Measurements from ENCODE around the gene NECTIN1.

Gene NECTIN1, protein sequence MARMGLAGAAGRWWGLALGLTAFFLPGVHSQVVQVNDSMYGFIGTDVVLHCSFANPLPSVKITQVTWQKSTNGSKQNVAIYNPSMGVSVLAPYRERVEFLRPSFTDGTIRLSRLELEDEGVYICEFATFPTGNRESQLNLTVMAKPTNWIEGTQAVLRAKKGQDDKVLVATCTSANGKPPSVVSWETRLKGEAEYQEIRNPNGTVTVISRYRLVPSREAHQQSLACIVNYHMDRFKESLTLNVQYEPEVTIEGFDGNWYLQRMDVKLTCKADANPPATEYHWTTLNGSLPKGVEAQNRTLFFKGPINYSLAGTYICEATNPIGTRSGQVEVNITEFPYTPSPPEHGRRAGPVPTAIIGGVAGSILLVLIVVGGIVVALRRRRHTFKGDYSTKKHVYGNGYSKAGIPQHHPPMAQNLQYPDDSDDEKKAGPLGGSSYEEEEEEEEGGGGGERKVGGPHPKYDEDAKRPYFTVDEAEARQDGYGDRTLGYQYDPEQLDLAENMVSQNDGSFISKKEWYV

DNA sequence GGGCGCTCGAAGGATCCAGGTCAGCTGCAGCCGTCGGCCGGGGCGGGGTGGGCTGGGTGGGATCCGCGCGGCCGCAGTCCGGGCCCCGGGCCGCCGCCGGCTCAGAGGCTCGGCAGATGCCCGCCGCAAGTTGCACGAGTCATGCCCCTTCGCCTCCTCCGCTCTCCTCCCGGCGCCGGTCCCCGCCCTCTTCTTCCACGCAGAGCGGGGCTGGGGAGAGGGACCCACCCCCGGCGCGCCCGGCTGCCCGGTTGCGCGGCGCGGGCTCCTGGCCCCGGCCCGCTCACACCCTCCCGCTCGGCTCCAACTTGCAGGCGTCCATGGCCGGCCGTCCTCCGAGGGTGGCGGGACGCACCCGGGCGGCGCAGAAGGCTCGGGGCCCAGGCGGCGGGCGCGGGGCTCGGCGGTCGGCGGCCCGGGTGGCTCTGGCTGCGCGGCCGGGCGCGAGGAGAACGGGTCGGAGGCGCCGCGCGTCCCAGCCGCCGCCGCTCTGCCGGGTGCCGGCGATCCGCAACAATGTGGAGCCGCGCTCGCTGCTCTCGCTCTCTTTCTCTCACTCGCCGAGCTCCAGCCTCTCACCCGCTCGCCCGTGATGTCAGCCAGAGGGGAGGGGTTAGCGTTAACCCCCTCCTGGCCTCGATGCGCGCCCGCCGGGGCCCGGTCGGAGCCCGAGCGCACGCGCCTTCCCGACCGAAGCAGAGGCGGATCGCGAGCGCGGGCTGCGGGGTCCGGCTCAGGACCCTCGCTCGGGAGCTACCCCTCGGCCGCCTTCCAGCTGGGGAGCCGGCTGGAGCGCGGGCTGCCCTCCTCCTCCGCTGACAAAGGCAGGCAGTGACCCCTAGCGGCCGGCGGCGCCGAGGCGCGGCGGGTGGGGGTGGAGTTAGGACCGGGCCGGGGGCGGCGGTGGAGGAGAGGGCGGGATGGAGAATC is at the start of gene NECTIN1:
TSS of gene NECTIN1 (minus strand) at position 550 of the 930 bp plus-strand sequence. CDS start 647 bp downstream, outside the sequence.
- peaks cover 20% of the 10 kb centered on the region for H3K4me1 ChIP-seq (ENCODE audit: insufficient read depth, low read length)
- H3K36me3 ChIP-seq (ENCODE audit: insufficient read depth, low read length): no peaks in the 10 kb centered on the region
- peak within 1 kb of the TSS; percentile 74 for H3K27ac ChIP-seq (ENCODE audit: low read depth, low read length)
- peak within 1 kb of the TSS; percentile 43 for H3K9ac ChIP-seq (ENCODE audit: low read length)
- H3K9me3 ChIP-seq (ENCODE audit: low read length): no peaks in the 10 kb centered on the region
- H3K4me3 ChIP-seq (ENCODE audit: low read depth in 1 of 2, low read length in 2 of 2): peak within 1 kb of the TSS; percentile 78 to 80
- H3K27me3 ChIP-seq (ENCODE audit: control insufficient read depth in 1 of 2, insufficient read depth in 2 of 2, low read length in 2 of 2): no peaks in the 10 kb centered on the region

DNA sequence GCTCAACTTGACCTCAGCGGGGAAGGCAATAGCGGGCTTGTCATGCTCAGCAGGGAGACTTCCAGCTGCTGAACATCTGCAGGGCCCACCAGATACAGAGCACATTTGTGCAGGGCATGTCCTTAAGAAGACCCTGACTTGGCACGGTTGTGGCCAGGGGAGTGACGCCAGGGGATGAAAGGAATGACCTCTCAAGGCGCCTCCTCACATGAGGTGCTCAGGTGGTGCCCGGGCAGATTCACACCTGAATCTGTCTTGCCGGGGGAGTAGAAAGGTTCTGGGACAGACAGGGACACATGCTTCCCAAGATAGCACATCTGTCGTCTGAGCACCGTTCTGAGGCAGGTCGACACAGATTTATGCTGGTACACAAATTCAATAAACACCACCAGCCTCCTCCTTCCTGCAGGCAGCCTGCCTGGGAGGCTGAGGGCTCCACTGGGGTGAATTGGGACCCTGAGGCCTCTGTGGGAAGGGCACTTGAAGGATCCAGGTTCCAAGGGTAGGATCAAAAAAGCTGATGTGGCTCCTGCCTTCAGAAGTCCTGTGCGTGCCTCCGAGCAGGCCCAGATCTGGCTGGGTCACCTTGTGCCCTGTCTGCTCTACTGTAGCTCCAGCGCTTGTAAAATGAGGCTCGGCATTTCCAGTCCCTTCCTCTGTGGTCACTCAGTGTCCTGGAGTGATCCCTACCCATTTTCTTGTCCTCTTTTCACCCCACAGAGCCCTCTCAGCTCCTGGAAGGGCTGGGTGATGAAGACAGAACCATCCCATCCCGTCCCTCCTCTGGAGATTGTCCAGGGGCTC is 49.6 kb upstream of the NECTIN1 start:
- Histone ChIP-seq H3K36me3 (ENCODE audit: insufficient read depth, low read length) (no peaks in the 10 kb centered on the region), H3K27me3 (ENCODE audit: control insufficient read depth in 1 of 2, insufficient read depth in 2 of 2, low read length in 2 of 2) (no peaks in the 10 kb centered on the region)

DNA sequence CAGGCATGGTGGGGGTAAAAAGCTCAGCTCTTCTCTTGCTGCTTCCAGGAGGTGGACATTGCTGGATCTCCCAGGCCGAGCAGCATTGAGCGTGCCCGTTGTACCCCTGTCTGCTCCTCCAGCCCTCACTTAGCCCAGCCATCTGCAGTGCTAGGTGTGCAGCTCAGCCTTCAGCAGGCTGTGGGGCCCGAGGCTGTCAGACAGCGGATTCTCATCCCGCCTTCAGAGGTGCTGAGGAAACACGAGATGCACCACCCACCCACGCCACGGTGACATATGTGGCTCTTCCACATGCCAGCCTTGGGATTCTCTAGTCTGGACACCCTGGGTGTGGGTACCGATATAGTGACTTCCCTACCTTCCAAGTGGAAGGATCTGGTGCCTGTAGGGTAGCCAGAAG is 48.9 kb upstream of the NECTIN1 start:
- Histone ChIP-seq H3K27ac (ENCODE audit: low read depth, low read length) (no peak overlapping the region), H3K36me3 (ENCODE audit: insufficient read depth, low read length) (no peaks in the 10 kb centered on the region), H3K4me3 (ENCODE audit: low read depth in 1 of 2, low read length in 2 of 2) (no peak overlapping the region), H3K9ac (ENCODE audit: low read length) (no peak overlapping the region), H3K27me3 (ENCODE audit: control insufficient read depth in 1 of 2, insufficient read depth in 2 of 2, low read length in 2 of 2) (no peaks in the 10 kb centered on the region), H3K9me3 (ENCODE audit: low read length) (no peaks in the 10 kb centered on the region), H3K4me1 (ENCODE audit: insufficient read depth, low read length) (no peaks in the 10 kb centered on the region)

More for the DNA sequence above, 49.6 kb upstream of the NECTIN1 start:
- Histone ChIP-seq H3K9ac (ENCODE audit: low read length) (no peak overlapping the region), H3K4me1 (ENCODE audit: insufficient read depth, low read length) (no peaks in the 10 kb centered on the region), H3K9me3 (ENCODE audit: low read length) (no peaks in the 10 kb centered on the region), H3K27ac (ENCODE audit: low read depth, low read length) (no peak overlapping the region), H3K4me3 (ENCODE audit: low read depth in 1 of 2, low read length in 2 of 2) (no peak overlapping the region)

DNA sequence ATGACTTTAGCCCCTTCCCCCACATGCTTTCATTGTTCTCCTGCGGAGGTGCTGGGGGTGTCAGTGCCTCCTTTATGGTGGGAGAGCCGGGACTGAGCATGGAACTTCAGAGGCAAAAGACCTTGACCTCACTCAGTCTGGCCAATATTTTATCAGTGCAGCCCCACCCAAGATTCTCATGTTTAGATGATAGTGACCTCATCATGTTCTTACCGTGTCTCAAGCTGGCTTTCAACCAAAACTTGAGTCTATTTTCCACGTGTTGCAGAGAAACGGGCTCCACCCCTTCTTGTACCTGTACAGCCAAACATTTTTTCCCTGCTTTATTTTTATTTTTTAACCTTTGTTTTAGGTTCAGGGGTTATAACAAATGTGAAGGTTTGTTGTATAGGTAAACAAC is 47.7 kb upstream of the NECTIN1 start:
- H3K4me1 ChIP-seq (ENCODE audit: insufficient read depth, low read length): no peaks in the 10 kb centered on the region
- no peaks in the 10 kb centered on the region for H3K36me3 ChIP-seq (ENCODE audit: insufficient read depth, low read length)
- H3K27me3 ChIP-seq (ENCODE audit: control insufficient read depth in 1 of 2, insufficient read depth in 2 of 2, low read length in 2 of 2): no peaks in the 10 kb centered on the region
- no peak overlapping the region for H3K4me3 ChIP-seq (ENCODE audit: low read depth in 1 of 2, low read length in 2 of 2)
- H3K27ac ChIP-seq (ENCODE audit: low read depth, low read length): no peak overlapping the region
- no peak overlapping the region for H3K9ac ChIP-seq (ENCODE audit: low read length)
- H3K9me3 ChIP-seq (ENCODE audit: low read length): no peaks in the 10 kb centered on the region

DNA sequence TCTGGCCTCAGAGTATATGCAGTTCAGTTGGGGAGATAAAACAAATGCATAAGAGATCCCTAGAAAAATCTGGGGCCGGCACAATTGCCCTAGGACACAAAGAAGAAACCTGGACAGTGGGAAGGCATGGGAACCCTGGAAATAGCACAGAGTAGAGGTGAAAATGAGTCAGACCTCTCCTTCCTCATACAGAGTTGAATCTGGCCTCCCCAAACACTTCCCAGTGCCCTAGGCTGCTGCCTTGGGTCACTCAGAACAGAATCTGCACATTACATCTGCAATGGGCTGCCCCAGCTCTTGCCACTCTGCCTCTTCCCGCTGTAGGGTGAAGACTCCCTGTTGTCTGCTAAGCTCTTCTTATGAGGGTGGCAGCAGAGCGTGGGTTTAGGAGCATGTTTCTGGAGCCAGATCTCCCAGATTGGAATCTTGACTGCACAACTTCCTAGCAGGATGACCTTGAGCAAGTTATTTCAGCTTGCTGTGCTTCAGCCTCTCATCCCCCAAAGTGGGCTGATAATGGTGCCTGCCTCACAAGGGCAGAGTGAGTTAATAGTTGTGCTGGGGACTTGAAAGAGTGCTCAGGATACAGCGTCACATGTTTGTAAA is 47.1 kb upstream of the NECTIN1 start:
- Histone ChIP-seq H3K4me3 (ENCODE audit: low read depth in 1 of 2, low read length in 2 of 2) (no peak overlapping the region), H3K27me3 (ENCODE audit: control insufficient read depth in 1 of 2, insufficient read depth in 2 of 2, low read length in 2 of 2) (no peaks in the 10 kb centered on the region), H3K36me3 (ENCODE audit: insufficient read depth, low read length) (no peaks in the 10 kb centered on the region), H3K4me1 (ENCODE audit: insufficient read depth, low read length) (no peaks in the 10 kb centered on the region), H3K27ac (ENCODE audit: low read depth, low read length) (no peak overlapping the region), H3K9me3 (ENCODE audit: low read length) (no peaks in the 10 kb centered on the region), H3K9ac (ENCODE audit: low read length) (no peak overlapping the region)

DNA sequence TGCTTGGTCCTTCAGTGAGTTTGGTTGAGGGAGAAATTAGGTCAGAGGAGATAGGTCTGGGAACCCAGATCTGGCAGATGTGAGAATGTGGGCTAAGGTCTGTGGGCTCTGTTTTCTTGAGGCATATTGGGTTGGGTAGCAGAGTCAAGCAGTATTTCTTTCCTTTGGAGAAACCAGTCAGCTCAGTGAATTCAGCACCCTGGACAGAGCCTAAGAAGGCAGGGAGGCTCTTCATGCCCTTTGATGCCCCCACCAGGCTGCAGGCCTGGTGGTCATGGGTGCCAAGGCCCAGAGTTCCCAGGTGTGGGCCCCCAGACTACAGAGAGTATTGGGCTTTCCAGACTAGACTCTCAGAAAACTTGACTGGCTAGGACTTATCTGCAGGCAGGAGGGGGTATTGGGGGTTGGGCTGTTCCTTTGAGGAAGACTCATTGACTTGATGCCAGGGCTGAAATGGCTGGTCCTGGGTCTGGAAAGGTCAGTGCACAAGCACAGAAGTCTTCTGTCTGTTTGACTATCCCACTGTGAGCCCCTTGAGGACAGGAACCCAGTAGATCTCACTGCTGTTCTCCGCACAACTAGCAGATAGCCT is 45.3 kb upstream of the NECTIN1 start:
- no peaks in the 10 kb centered on the region for H3K27me3 ChIP-seq (ENCODE audit: control insufficient read depth in 1 of 2, insufficient read depth in 2 of 2, low read length in 2 of 2)
- no peak overlapping the region for H3K4me3 ChIP-seq (ENCODE audit: low read depth in 1 of 2, low read length in 2 of 2)
- no peaks in the 10 kb centered on the region for H3K9me3 ChIP-seq (ENCODE audit: low read length)
- H3K9ac ChIP-seq (ENCODE audit: low read length): no peak overlapping the region
- no peak overlapping the region for H3K27ac ChIP-seq (ENCODE audit: low read depth, low read length)
- H3K4me1 ChIP-seq (ENCODE audit: insufficient read depth, low read length): no peaks in the 10 kb centered on the region
- H3K36me3 ChIP-seq (ENCODE audit: insufficient read depth, low read length): no peaks in the 10 kb centered on the region

DNA sequence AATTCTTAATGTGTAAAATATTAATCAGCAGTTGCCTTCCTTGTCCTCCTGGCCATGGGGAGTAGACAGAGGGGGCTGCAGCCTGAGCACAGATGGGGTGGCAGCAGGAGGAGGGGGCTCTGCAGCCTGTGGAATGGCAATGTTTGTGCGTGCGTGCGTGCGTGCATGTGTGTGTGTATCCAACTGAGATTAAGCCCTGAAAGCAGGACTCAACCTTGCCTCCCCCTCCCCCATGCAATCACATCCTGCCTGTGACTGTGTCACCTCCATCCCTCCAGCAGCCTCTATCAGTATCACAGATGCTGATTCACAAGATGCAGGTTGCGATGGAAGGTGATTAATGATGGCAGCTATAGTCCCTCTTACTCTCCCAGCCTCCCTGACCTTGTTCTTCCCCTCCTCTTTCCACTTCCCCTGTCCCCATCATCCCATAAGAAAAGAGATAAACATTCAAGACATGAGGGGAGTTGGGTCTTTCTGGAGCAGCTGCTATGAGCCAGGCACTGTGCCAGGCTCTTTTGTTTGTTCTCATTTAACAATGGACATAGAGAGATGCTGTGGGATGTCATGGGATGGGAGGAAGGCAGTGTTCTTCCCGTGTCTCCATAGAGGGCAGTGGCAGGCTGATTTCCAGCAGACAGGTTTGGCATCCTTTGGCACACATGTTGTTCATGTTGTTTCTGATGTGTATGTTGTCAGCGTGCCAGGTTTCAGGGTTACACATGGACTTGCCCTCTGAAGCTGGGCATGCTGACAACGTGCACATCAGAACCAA is 43.8 kb upstream of the NECTIN1 start:
- Histone ChIP-seq H3K27me3 (ENCODE audit: control insufficient read depth in 1 of 2, insufficient read depth in 2 of 2, low read length in 2 of 2) (no peaks in the 10 kb centered on the region), H3K9me3 (ENCODE audit: low read length) (no peaks in the 10 kb centered on the region), H3K9ac (ENCODE audit: low read length) (no peak overlapping the region), H3K4me3 (ENCODE audit: low read depth in 1 of 2, low read length in 2 of 2) (no peak overlapping the region), H3K4me1 (ENCODE audit: insufficient read depth, low read length) (no peaks in the 10 kb centered on the region), H3K36me3 (ENCODE audit: insufficient read depth, low read length) (no peaks in the 10 kb centered on the region), H3K27ac (ENCODE audit: low read depth, low read length) (no peak overlapping the region)

DNA sequence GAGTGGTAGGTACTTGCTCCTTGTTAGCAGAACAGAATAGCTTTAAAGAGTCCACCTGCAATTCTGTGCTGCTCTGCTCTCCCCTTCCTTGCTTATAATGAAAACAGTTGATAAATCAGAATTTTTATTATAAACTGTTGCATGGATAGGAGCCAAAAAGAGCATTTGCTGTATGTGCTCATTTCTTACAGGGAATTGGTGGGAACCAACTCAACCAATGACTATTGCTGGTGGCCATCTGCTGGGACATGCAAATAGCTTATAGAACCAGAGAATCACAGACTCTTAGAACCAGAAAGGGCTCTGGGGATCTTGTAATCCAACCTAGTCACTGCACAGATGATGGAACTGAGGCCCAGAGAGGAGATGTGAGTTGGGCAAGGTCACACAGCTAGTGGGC is 43.1 kb upstream of the NECTIN1 start:
- Histone ChIP-seq H3K27ac (ENCODE audit: low read depth, low read length) (no peak overlapping the region), H3K27me3 (ENCODE audit: control insufficient read depth in 1 of 2, insufficient read depth in 2 of 2, low read length in 2 of 2) (no peaks in the 10 kb centered on the region), H3K36me3 (ENCODE audit: insufficient read depth, low read length) (no peaks in the 10 kb centered on the region), H3K4me1 (ENCODE audit: insufficient read depth, low read length) (no peaks in the 10 kb centered on the region), H3K4me3 (ENCODE audit: low read depth in 1 of 2, low read length in 2 of 2) (no peak overlapping the region), H3K9me3 (ENCODE audit: low read length) (no peaks in the 10 kb centered on the region), H3K9ac (ENCODE audit: low read length) (no peak overlapping the region)

DNA sequence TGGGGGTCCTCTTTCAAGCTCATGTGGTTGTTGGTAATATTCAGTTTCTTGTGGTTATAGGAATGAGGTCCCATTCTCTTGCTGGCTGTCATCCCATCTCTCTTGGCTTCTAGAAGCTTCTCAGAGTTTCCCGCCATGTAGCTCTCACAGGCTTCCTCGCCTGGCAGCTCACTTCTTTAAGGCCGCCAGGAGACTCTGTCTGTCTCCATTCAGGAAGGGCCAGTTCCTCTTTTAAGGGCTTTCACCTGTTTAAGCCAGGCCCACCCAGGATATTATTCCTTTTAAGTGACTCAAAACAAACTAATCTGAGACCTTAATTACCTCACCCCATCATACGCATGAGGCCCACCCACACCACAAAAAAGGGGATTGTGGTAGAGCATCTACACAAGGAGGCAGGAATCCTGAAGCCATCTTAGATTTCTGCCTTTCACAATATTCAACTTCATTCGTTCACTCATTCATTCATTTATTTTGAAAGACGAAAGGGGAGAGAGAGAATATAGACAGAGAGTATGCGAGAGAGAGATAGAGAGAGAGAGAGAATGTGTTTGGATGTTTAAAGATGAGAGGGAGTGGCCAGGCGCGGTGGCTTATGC is 42.3 kb upstream of the NECTIN1 start:
- Histone ChIP-seq H3K9me3 (ENCODE audit: low read length) (no peaks in the 10 kb centered on the region), H3K36me3 (ENCODE audit: insufficient read depth, low read length) (no peaks in the 10 kb centered on the region), H3K27me3 (ENCODE audit: control insufficient read depth in 1 of 2, insufficient read depth in 2 of 2, low read length in 2 of 2) (no peaks in the 10 kb centered on the region), H3K4me1 (ENCODE audit: insufficient read depth, low read length) (no peaks in the 10 kb centered on the region), H3K27ac (ENCODE audit: low read depth, low read length) (no peak overlapping the region), H3K9ac (ENCODE audit: low read length) (no peak overlapping the region), H3K4me3 (ENCODE audit: low read depth in 1 of 2, low read length in 2 of 2) (no peak overlapping the region)

DNA sequence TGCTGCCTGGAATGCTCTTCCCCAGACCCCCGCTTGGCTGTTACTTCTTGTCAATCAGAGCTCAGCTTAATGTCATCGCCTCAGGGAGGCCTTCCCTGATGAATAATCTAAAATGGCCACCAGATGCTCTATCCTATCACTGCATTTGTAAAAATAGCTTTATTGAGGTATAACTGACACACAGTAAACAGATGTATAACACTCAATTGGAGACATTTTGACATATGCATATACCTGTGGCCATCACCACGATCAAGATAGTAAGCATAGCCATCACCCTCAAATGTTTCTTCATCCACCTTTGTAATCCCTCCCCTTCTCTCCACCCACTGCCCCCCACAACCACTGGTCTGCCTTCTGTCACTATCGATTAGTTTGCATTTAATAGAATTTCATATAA is 36.6 kb upstream of the NECTIN1 start:
- Histone ChIP-seq H3K4me3 (ENCODE audit: low read depth in 1 of 2, low read length in 2 of 2) (no peak overlapping the region), H3K4me1 (ENCODE audit: insufficient read depth, low read length) (peaks cover 7% of the 10 kb centered on the region), H3K9me3 (ENCODE audit: low read length) (no peaks in the 10 kb centered on the region), H3K9ac (ENCODE audit: low read length) (no peak overlapping the region), H3K27me3 (ENCODE audit: control insufficient read depth in 1 of 2, insufficient read depth in 2 of 2, low read length in 2 of 2) (no peaks in the 10 kb centered on the region), H3K27ac (ENCODE audit: low read depth, low read length) (no peak overlapping the region), H3K36me3 (ENCODE audit: insufficient read depth, low read length) (no peaks in the 10 kb centered on the region)

Data from muscle layer of colon (tissue), 2 donors.